Skeletal muscle tissue (tissue), 4 donors: ENCODE data around the gene CNTN5. TPM values are rescaled to one million over a fixed set of nuclear protein-coding genes. Genes with fewer than 3 reads are reported as not detected.

Source experiments
- H3K27ac ChIP-seq: one replicate; pipeline ENCODE4 v1.7.0; 2013; ENCODE audit warnings: mild to moderate bottlenecking, low read depth, low read length, inconsistent platforms
- H3K27me3 ChIP-seq, 3 donors: one replicate each; pipeline ENCODE4 v1.7.0; 2013; ENCODE audit warnings: low read length in 3 of 3; ENCODE audit not compliant: control insufficient read depth in 3 of 3, insufficient read depth in 3 of 3
- H3K36me3 ChIP-seq, 3 donors: one replicate each; pipeline ENCODE4 v1.7.0; 2013; ENCODE audit warnings: low read length in 3 of 3; ENCODE audit not compliant: control insufficient read depth in 3 of 3, insufficient read depth in 3 of 3
- H3K4me1 ChIP-seq, 3 donors: one replicate each; pipeline ENCODE4 v1.7.0; 2013; ENCODE audit warnings: low read length in 3 of 3, mild to moderate bottlenecking in 3 of 3; ENCODE audit not compliant: control insufficient read depth in 3 of 3, insufficient read depth in 3 of 3
- H3K4me3 ChIP-seq, 3 donors: one replicate each; pipeline ENCODE4 v1.7.0; 2013; ENCODE audit warnings: low read length in 3 of 3
- H3K9ac ChIP-seq, 3 donors: one replicate each; pipeline ENCODE4 v1.7.0; 2013; ENCODE audit warnings: low read length in 3 of 3, mild to moderate bottlenecking in 3 of 3, moderate library complexity in 2 of 3, low read depth in 1 of 3
- H3K9me3 ChIP-seq, 3 donors: one replicate each; pipeline ENCODE4 v1.7.0; 2013; ENCODE audit warnings: low read length in 3 of 3; ENCODE audit not compliant: control insufficient read depth in 3 of 3
- total RNA-seq: library from RNA; depleted of rRNA; stranded (reverse); fragments of >200 nt; gene quantifications from one replicate; pipeline ENCODE4 v1.2.3, GENCODE V29; 2014
- donor health status: Osteomylitis.

Gene CNTN5
- total RNA-seq, 1 donor from 2014 or later: 10.4 TPM

- Histone ChIP-seq H3K9me3 (no peaks in the 10 kb centered on the region), H3K36me3 (no peaks in the 10 kb centered on the region), H3K27ac (no peak overlapping the region), H3K4me1 (no peaks in the 10 kb centered on the region), H3K9ac (no peak overlapping the region), H3K4me3 (no peak overlapping the region), H3K27me3 (no peaks in the 10 kb centered on the region)
Measured at GRCh38 chr11:99198215-99198614, 177.5 kb downstream of the CNTN5 start.

DNA sequence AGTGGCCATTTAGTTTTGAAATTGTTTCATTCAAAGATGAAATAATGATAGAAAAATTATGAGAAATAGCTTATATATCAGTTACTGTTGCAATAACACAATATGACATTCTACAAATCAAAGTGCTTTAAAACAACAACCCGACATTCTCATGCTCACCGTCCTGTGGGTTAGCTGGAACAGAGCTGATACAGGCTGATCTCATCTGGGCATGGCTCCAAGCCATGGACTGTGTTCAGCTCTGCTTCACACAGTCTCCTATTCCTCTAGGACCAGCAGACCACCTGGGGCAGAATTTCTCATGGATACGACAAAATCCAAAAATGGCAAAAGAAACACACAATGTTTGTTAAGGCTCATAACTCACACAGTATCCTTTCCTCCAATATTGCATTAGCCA is 178.6 kb downstream of the CNTN5 start:
- Histone ChIP-seq H3K27me3 (no peaks in the 10 kb centered on the region), H3K9me3 (no peaks in the 10 kb centered on the region), H3K4me3 (no peak overlapping the region), H3K4me1 (no peaks in the 10 kb centered on the region), H3K27ac (no peak overlapping the region), H3K36me3 (no peaks in the 10 kb centered on the region), H3K9ac (no peak overlapping the region)

DNA sequence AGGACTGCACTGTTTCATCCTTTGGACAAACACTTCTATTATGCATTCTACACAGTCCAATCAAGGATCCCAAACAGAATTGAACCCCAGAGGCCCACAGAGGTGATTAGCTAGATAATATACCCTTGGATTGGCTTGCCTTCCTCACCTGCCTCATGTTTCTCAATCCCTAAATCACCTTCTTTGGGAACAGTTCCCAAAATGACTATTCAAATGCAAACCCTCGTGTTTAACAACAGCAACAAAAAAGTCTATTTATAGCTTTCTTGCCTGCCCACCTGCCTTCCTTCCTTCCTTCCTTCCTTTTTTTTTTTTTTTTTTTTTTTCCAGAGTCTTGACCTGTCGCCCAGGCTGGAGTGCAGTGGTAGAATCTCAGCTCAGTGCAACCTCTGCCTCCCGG is 180.0 kb downstream of the CNTN5 start:
- Histone ChIP-seq H3K27me3 (no peaks in the 10 kb centered on the region), H3K4me1 (no peaks in the 10 kb centered on the region), H3K27ac (no peak overlapping the region), H3K36me3 (no peaks in the 10 kb centered on the region), H3K4me3 (no peak overlapping the region), H3K9ac (no peak overlapping the region), H3K9me3 (no peaks in the 10 kb centered on the region)

DNA sequence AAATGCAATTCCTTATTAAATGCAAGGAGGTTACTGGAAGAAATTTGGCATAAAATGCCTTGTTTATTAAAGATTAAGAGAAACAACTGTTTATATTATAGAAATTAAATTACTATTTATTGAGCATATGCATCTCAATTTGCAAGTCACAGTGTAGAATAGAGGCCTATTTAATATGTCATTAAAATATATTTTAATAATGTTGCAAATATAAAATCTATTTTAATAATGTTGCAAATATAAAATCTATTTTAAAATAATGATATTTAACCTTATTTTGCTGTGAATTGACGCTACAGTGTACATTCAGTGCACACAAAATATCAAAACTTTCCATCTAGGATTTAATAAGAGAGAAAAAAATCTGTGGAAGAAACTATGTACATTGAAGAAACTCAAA is 188.1 kb downstream of the CNTN5 start:
- Histone ChIP-seq H3K27ac (no peak overlapping the region), H3K9me3 (no peaks in the 10 kb centered on the region), H3K36me3 (no peaks in the 10 kb centered on the region), H3K4me1 (no peaks in the 10 kb centered on the region), H3K9ac (no peak overlapping the region), H3K4me3 (no peak overlapping the region), H3K27me3 (no peaks in the 10 kb centered on the region)

DNA sequence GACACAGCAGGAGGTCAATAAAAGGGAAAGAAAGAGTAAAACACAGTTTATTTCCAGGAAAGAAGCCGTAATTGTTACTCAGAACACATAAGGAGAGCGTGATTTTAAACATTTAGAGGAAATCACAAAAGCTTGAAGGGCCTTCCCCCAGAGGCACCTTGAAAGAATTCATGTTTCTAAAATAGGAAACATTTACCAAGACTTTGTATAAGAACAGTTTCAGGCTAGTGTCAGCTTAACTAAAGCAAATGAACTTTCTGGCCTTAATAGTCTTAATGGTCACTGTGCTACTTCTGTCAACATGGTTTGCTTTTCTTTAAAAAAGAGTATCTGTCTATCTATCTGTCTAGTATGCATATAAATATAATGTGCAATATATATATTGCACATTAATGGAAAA is 208.8 kb downstream of the CNTN5 start:
- H3K27me3 ChIP-seq: no peaks in the 10 kb centered on the region
- no peak overlapping the region for H3K4me3 ChIP-seq
- no peaks in the 10 kb centered on the region for H3K36me3 ChIP-seq
- H3K9me3 ChIP-seq: no peaks in the 10 kb centered on the region
- H3K9ac ChIP-seq: no peak overlapping the region
- H3K27ac ChIP-seq: no peak overlapping the region
- H3K4me1 ChIP-seq: no peaks in the 10 kb centered on the region

DNA sequence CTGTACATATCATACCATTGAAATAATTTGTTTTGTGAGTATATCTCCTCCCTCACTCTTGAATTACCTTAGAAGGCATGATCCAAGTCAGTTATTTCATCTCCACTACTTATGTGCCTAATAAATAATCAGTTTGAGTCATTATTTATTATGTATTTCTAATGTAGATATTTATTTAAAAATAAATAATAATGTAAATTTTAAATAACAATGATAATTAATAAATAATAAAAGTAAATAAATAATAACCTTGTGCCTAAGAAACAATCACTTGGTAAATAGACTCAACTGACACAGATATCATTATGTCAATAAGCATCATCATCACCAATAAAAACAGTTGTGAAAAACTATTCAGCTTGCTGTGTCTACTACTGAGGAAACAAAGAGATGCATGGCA is 213.8 kb downstream of the CNTN5 start:
- H3K36me3 ChIP-seq: no peaks in the 10 kb centered on the region
- no peaks in the 10 kb centered on the region for H3K4me1 ChIP-seq
- H3K27ac ChIP-seq: no peak overlapping the region
- no peaks in the 10 kb centered on the region for H3K27me3 ChIP-seq
- H3K9ac ChIP-seq: no peak overlapping the region
- H3K4me3 ChIP-seq: no peak overlapping the region
- no peaks in the 10 kb centered on the region for H3K9me3 ChIP-seq

DNA sequence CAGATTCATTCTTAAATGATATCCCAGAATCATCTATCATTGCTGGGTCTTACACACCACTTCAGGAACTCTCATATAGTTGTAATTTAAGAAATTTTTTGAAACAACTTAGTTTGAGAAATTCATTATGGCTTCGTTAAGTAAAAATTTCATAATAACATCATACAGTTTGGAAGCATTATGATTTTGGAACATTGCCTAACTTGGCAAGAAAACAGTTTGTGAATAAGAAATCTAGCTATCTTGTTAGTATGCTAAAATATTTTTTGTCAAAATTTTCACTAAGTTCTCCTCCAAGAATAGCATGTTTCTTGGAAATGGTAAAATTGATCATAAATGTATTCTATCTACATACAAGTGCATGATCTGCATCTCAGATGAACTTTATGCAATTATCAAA is 217.7 kb downstream of the CNTN5 start:
- no peak overlapping the region for H3K9ac ChIP-seq
- no peaks in the 10 kb centered on the region for H3K27me3 ChIP-seq
- H3K27ac ChIP-seq: no peak overlapping the region
- no peaks in the 10 kb centered on the region for H3K4me1 ChIP-seq
- H3K4me3 ChIP-seq: no peak overlapping the region
- H3K36me3 ChIP-seq: no peaks in the 10 kb centered on the region
- peaks cover 0 to 4% (median 0%) of the 10 kb centered on the region in 3 donors for H3K9me3 ChIP-seq

- H3K27me3 ChIP-seq: no peaks in the 10 kb centered on the region
- peaks cover 0 to 4% (median 0%) of the 10 kb centered on the region in 3 donors for H3K9me3 ChIP-seq
- H3K4me1 ChIP-seq: no peaks in the 10 kb centered on the region
- H3K36me3 ChIP-seq: no peaks in the 10 kb centered on the region
- no peak overlapping the region for H3K4me3 ChIP-seq
- no peak overlapping the region for H3K9ac ChIP-seq
- H3K27ac ChIP-seq: no peak overlapping the region
Measured at GRCh38 chr11:99240192-99241030, 219.7 kb downstream of the CNTN5 start.

- Histone ChIP-seq H3K27me3 (no peaks in the 10 kb centered on the region), H3K27ac (no peak overlapping the region), H3K36me3 (no peaks in the 10 kb centered on the region), H3K9ac (no peak overlapping the region), H3K4me3 (no peak overlapping the region), H3K9me3 (peaks cover 0 to 4% (median 0%) of the 10 kb centered on the region in 3 donors), H3K4me1 (no peaks in the 10 kb centered on the region)
Measured at GRCh38 chr11:99241066-99241465, 220.3 kb downstream of the CNTN5 start.

- no peak overlapping the region for H3K4me3 ChIP-seq
- peaks cover 0 to 4% (median 0%) of the 10 kb centered on the region in 3 donors for H3K9me3 ChIP-seq
- no peaks in the 10 kb centered on the region for H3K4me1 ChIP-seq
- no peak overlapping the region for H3K27ac ChIP-seq
- no peaks in the 10 kb centered on the region for H3K36me3 ChIP-seq
- no peaks in the 10 kb centered on the region for H3K27me3 ChIP-seq
- no peak overlapping the region for H3K9ac ChIP-seq
Measured at GRCh38 chr11:99244613-99245012, 223.9 kb downstream of the CNTN5 start.
